ENCODE results near the gene EAF1.
"Not testable (repeated sequence)": the region's sequence is repeated elsewhere in the genome, so short reads cannot be mapped to it uniquely, and the experiment has no call there.

Gene EAF1

GRCh38 chr3:15398731-15399133 is 28.7 kb upstream of the EAF1 start:
- DNase-seq (ENCODE audit: extremely low spot score); POLR2A ChIA-PET: not testable (repeated sequence)
- TF ChIP-seq, protein P1, sequence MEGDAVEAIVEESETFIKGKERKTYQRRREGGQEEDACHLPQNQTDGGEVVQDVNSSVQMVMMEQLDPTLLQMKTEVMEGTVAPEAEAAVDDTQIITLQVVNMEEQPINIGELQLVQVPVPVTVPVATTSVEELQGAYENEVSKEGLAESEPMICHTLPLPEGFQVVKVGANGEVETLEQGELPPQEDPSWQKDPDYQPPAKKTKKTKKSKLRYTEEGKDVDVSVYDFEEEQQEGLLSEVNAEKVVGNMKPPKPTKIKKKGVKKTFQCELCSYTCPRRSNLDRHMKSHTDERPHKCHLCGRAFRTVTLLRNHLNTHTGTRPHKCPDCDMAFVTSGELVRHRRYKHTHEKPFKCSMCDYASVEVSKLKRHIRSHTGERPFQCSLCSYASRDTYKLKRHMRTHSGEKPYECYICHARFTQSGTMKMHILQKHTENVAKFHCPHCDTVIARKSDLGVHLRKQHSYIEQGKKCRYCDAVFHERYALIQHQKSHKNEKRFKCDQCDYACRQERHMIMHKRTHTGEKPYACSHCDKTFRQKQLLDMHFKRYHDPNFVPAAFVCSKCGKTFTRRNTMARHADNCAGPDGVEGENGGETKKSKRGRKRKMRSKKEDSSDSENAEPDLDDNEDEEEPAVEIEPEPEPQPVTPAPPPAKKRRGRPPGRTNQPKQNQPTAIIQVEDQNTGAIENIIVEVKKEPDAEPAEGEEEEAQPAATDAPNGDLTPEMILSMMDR (IDR thresholded peaks at IDR 0.05; ENCODE audit: control extremely low read depth, extremely low read depth, low read depth, missing control alignments) = peak; percentile 28
- CTCF ChIA-PET = interaction anchor here (0.6 to 2.6 kb wide), 8 partner anchors 53 to 198 kb away, joined by 3 to 21 read pairs (median 4); partner anchors contain the start of gene SH3BP5

DNA sequence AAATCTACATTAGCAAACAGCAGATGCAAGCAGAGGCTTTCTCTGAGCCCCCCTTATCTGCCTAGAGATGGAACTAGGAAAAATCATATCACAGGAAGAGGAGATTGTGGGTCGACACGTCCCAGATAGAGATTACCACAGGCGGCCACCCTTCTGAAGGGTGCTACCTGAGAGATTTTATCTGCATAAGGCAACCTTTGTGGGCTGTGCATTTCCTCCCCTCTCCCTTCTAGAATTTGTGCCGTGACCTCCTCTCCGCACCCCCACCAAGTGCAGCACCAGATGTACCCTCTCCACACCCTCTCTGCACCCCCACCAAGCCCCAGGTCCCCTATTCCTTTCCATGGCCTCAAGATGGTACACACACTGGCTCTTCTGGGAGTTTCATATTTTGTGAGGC is 27.4 kb upstream of the EAF1 start:
- TF ChIP-seq, protein P1 (IDR thresholded peaks at IDR 0.05; ENCODE audit: control extremely low read depth, extremely low read depth, low read depth, missing control alignments) = no peak
- ChIA-PET POLR2A (no interaction called here), CTCF (interaction anchor here (1.0 to 2.1 kb wide), 11 partner anchors 10 to 293 kb away, joined by 3 to 8 read pairs (median 4); no protein-coding TSS in a partner anchor)
- DNase-seq (ENCODE audit: extremely low spot score) = no peak

DNA sequence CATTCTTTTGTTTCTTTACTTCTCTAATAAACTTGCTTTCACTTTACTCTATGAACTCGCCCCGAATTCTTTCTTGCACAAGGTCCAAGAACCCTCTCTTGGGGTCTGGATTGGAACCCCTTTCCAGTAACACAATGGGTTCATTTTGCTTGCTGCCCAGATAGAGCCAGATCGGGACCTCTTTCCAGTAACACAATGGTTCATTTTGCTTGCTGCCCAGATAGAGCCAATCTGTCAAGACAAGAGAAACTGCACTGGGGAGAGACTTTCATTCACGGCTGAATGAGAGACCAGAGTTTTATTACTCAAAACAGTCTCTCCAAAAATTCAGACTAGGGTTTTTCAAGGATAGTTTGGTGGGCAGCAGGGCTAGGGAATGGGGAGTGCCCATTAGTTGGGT is 25.5 kb upstream of the EAF1 start:
- TF ChIP-seq, protein P1 (IDR thresholded peaks at IDR 0.05; ENCODE audit: control extremely low read depth, extremely low read depth, low read depth, missing control alignments) = no peak
- ChIA-PET POLR2A (no interaction called here), CTCF (interaction anchor here (1.3 to 1.4 kb wide), 2 partner anchors 17 to 40 kb away, joined by 3 to 6 read pairs; no protein-coding TSS in a partner anchor)
- no peak for DNase-seq (ENCODE audit: extremely low spot score)

- DNase-seq (ENCODE audit: extremely low spot score) = no peak
- ChIA-PET POLR2A (no interaction called here), CTCF (interaction anchor here (0.8 to 3.4 kb wide), 6 partner anchors 13 to 136 kb away, joined by 3 to 151 read pairs (median 4); no protein-coding TSS in a partner anchor)
- TF ChIP-seq, protein P1 (IDR thresholded peaks at IDR 0.05; ENCODE audit: control extremely low read depth, extremely low read depth, low read depth, missing control alignments) = no peak
These were observed 23.9 kb upstream of the EAF1 start for GRCh38 chr3:15403495-15403894.

- no peak for DNase-seq (ENCODE audit: extremely low spot score)
- ChIA-PET POLR2A (no interaction called here), CTCF (interaction anchor here (0.8 to 3.4 kb wide), 8 partner anchors 27 to 295 kb away, joined by 3 to 151 read pairs (median 6); partner anchors contain the start of gene SH3BP5)
- TF ChIP-seq, protein P1 (IDR thresholded peaks at IDR 0.05; ENCODE audit: control extremely low read depth, extremely low read depth, low read depth, missing control alignments) = no peak
These were observed 23.4 kb upstream of the EAF1 start for GRCh38 chr3:15403965-15404364.

DNA sequence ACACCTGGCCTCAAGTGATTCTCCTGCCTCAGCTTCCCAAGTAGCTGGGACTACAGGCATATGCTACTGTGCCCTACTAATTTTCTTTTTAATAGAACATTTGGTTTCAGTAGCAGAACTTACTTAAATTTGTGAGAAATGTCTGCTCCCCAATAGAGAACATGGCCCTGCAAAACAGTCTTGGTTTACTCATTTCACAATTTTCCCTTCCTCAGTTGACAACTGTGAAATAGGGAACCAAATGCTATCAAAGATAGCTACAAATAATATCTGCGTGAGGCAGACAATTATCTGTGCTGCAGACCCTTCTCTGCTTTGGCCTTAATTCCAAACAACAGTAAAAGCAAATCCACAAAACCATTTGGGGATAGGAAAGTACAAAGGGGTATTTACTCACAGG is 22.6 kb upstream of the EAF1 start:
- CTCF ChIA-PET = interaction anchor here (0.6 to 3.4 kb wide), 50 partner anchors 9 to 482 kb away, joined by 3 to 151 read pairs (median 5); partner anchors contain the start of genes CAPN7, EAF1, METTL6 and SH3BP5
- POLR2A ChIA-PET = interaction anchor here (1.2 kb wide), 1 partner anchor 136 kb away, joined by 5 read pairs; no protein-coding TSS in a partner anchor
- peak; percentile 36 for DNase-seq (ENCODE audit: extremely low spot score)
- TF ChIP-seq, protein P1 (IDR thresholded peaks at IDR 0.05; ENCODE audit: control extremely low read depth, extremely low read depth, low read depth, missing control alignments) = no peak

Measured in GM10248 (cell line).